H9 (cell line): Measurements from ENCODE around the gene FGF4. TPM values are rescaled to one million over a fixed set of nuclear protein-coding genes. Genes with fewer than 3 reads are reported as not detected.

Experiments used
- DNase-seq: peaks from one replicate; pipeline ENCODE4 v3.0.0-alpha.2; 2017
- H2AFZ ChIP-seq: one replicate; pipeline ENCODE4 v1.6.1; 2013; ENCODE audit warnings: mild to moderate bottlenecking, low read length, control low read depth, moderate library complexity
- H2AK5ac ChIP-seq: 2 replicates; pipeline ENCODE4 v1.6.1; 2013; ENCODE audit warnings: low read length, control low read depth, mixed read lengths; ENCODE audit not compliant: insufficient read length
- H2BK120ac ChIP-seq: one replicate; pipeline ENCODE4 v1.6.1; 2013; ENCODE audit warnings: low read depth, mild to moderate bottlenecking, low read length, control low read depth, inconsistent platforms; ENCODE audit not compliant: poor library complexity, severe bottlenecking
- H2BK12ac ChIP-seq: 2 replicates; pipeline ENCODE4 v1.6.1; 2013; ENCODE audit warnings: low read length, control low read depth, mixed read lengths, low read depth; ENCODE audit not compliant: insufficient read length
- H2BK15ac ChIP-seq: 2 replicates; pipeline ENCODE4 v1.6.1; 2013; ENCODE audit warnings: low read depth, low read length, control low read depth
- H2BK20ac ChIP-seq: one replicate; pipeline ENCODE4 v1.6.1; 2013; ENCODE audit warnings: low read depth, mild to moderate bottlenecking, low read length, control low read depth, inconsistent platforms; ENCODE audit not compliant: poor library complexity, severe bottlenecking
- H2BK5ac ChIP-seq: 2 replicates; pipeline ENCODE4 v1.6.1; 2013; ENCODE audit warnings: low read length, control low read depth, mixed read lengths; ENCODE audit not compliant: insufficient read length
- H3K14ac ChIP-seq: 2 replicates; pipeline ENCODE4 v1.6.1; 2013; ENCODE audit warnings: low read length, control low read depth; ENCODE audit not compliant: insufficient read depth
- H3K18ac ChIP-seq: 2 replicates; pipeline ENCODE4 v1.6.1; 2013; ENCODE audit warnings: low read depth, mild to moderate bottlenecking, mixed read lengths, low read length, control low read depth; ENCODE audit not compliant: insufficient read length
- H3K23ac ChIP-seq: 2 replicates; pipeline ENCODE4 v1.6.1; 2013; ENCODE audit warnings: low read length, control low read depth, mixed read lengths, low read depth; ENCODE audit not compliant: insufficient read length
- H3K23me2 ChIP-seq: 2 replicates; pipeline ENCODE4 v1.6.1; 2013; ENCODE audit warnings: low read depth, mild to moderate bottlenecking, mixed read lengths, low read length, control low read depth; ENCODE audit not compliant: insufficient read length, poor library complexity, severe bottlenecking
- H3K27ac ChIP-seq: 2 replicates; pipeline ENCODE4 v1.5.1; 2013; ENCODE audit warnings: low read length, control low read depth, mixed read lengths, low read depth; ENCODE audit not compliant: insufficient read length
- H3K27me3 ChIP-seq: 2 replicates; pipeline ENCODE4 v1.6.1; 2013; ENCODE audit warnings: low read length, control low read depth, inconsistent platforms; ENCODE audit not compliant: insufficient read depth
- H3K4ac ChIP-seq: 2 replicates; pipeline ENCODE4 v1.6.1; 2013; ENCODE audit warnings: low read depth, mild to moderate bottlenecking, control low read depth, inconsistent platforms, low read length, moderate library complexity
- H3K4me1 ChIP-seq: 2 replicates; pipeline ENCODE4 v1.6.1; 2013; ENCODE audit warnings: low read length, control low read depth, inconsistent platforms; ENCODE audit not compliant: insufficient read depth
- H3K4me2 ChIP-seq: 2 replicates; pipeline ENCODE4 v1.6.1; 2013; ENCODE audit warnings: low read length, control low read depth, mixed read lengths; ENCODE audit not compliant: insufficient read length, insufficient read depth
- H3K56ac ChIP-seq: 2 replicates; pipeline ENCODE4 v1.6.1; 2013; ENCODE audit warnings: low read depth, mild to moderate bottlenecking, mixed read lengths, low read length, control low read depth; ENCODE audit not compliant: insufficient read length
- H3K79me1 ChIP-seq: 2 replicates; pipeline ENCODE4 v1.6.1; 2013; ENCODE audit warnings: low read depth, mild to moderate bottlenecking, moderate library complexity, low read length, control low read depth, inconsistent platforms; ENCODE audit not compliant: insufficient read depth, poor library complexity, severe bottlenecking
- H3K79me2 ChIP-seq: 2 replicates; pipeline ENCODE4 v1.6.1; 2013; ENCODE audit warnings: low read length, control low read depth, inconsistent platforms; ENCODE audit not compliant: insufficient read depth
- H3K9ac ChIP-seq: 2 replicates; pipeline ENCODE4 v1.6.1; 2013; ENCODE audit warnings: low read length, control low read depth, mixed read lengths; ENCODE audit not compliant: insufficient read length; ENCODE audit errors: extremely low read depth
- H3K9me3 ChIP-seq: one replicate; pipeline ENCODE4 v1.6.1; 2013; ENCODE audit warnings: low read depth, low read length, inconsistent platforms; ENCODE audit not compliant: control insufficient read depth
- H3T11ph ChIP-seq: one replicate; pipeline ENCODE4 v1.6.1; 2013; ENCODE audit warnings: mild to moderate bottlenecking, low read length, control low read depth, inconsistent platforms
- H4K20me1 ChIP-seq: one replicate; pipeline ENCODE4 v1.6.1; 2013; ENCODE audit not compliant: control insufficient read depth, insufficient read length, insufficient read depth
- H4K5ac ChIP-seq: 2 replicates; pipeline ENCODE4 v1.6.1; 2013; ENCODE audit warnings: low read depth, mild to moderate bottlenecking, mixed read lengths, low read length, control low read depth; ENCODE audit not compliant: insufficient read length
- H4K8ac ChIP-seq: replicated peaks from 2 replicates; pipeline ENCODE4 v1.6.1; 2013; ENCODE audit warnings: low read length, control low read depth, mixed read lengths, low read depth; ENCODE audit not compliant: insufficient read length
- H4K91ac ChIP-seq: 2 replicates; pipeline ENCODE4 v1.6.1; 2013; ENCODE audit warnings: low read depth, mild to moderate bottlenecking, moderate library complexity, mixed read lengths, low read length, control low read depth; ENCODE audit not compliant: insufficient read length
- H3K27ac Mint-ChIP-seq, 3 experiments: 2 replicates in 2 of 3; 3 replicates in 1 of 3; pipeline ENCODE4 v1.8.0; 2020 to 2021; ENCODE audit warnings: mixed read lengths in 3 of 3, mild to moderate bottlenecking in 1 of 3, moderate library complexity in 1 of 3
- H3K27me3 Mint-ChIP-seq: 2 replicates; pipeline ENCODE4 v1.8.0; 2021; ENCODE audit warnings: low read depth, mild to moderate bottlenecking, moderate library complexity, mixed read lengths
- H3K36me3 Mint-ChIP-seq, 3 experiments: 2 replicates in 2 of 3; 3 replicates in 1 of 3; pipeline ENCODE4 v1.8.0; 2020 to 2021; ENCODE audit warnings: low read depth in 3 of 3, mixed read lengths in 3 of 3; ENCODE audit not compliant: insufficient read depth in 1 of 3
- H3K4me1 Mint-ChIP-seq, 2 experiments: 2 replicates each; pipeline ENCODE4 v1.8.0; 2020; ENCODE audit warnings: mixed read lengths in 2 of 2
- H3K4me3 Mint-ChIP-seq, 2 experiments: 2 replicates in 1 of 2; 3 replicates in 1 of 2; pipeline ENCODE4 v1.8.0; 2020 to 2021; ENCODE audit warnings: mild to moderate bottlenecking in 2 of 2, mixed read lengths in 2 of 2, moderate library complexity in 1 of 2
- H3K9me3 Mint-ChIP-seq, 2 experiments: 2 replicates in 1 of 2; 3 replicates in 1 of 2; pipeline ENCODE4 v1.8.0; 2020; ENCODE audit warnings: mild to moderate bottlenecking in 2 of 2, mixed read lengths in 2 of 2, moderate library complexity in 1 of 2
- WGBS: extraction: QIAGEN DNeasy Blood & Tissue Kit; methylation state at CpG from one replicate; pipeline ENCODE4 v1.1.7; 2013; ENCODE audit warnings: missing lambda C conversion rate, low lambda C conversion rate, mixed read lengths; ENCODE audit not compliant: insufficient read length; ENCODE audit errors: extremely low coverage; 5-methylcytosine and 5-hydroxymethylcytosine counted together
- total RNA-seq: library from RNA; stranded (reverse); gene quantifications from 2 replicates; pipeline ENCODE4 v1.2.1, GENCODE V29; 2021
- TF ChIP-seq, protein P1 (sequence below): fragments of 200-600 bp; sonication (generic); conservative IDR thresholded peaks from 3 replicates; pipeline ENCODE4 v1.8.0; 2021; ENCODE audit warnings: antibody characterized with exemption, mild to moderate bottlenecking

The FGF4 gene
- total RNA-seq, 1 experiment from 2014 or later: 0.68 TPM

DNA sequence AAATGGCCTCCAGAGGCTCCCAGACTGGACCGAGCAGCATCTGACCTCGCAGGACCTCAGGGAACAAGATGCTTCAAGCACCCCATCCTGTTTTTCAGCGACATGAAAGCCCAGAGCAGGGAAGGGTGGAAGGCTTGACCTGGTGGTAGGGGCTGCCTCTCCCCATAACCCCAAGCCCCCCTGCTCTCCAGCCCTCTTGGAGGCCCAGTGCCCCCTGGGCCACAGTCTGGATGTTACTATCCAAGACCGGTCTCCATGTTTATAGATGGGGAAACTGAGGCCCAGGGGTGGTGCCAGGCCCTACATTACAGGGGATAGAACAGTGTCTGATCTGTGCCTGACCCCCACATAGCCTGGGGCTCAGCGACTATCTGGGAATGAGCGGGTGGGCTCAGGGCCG lies 37.1 kb upstream of the FGF4 start:
- Histone ChIP-seq H2BK15ac (no peak overlapping the region), H3T11ph (no peak overlapping the region), H3K56ac (no peak overlapping the region), H3K9me3 (no peaks in the 10 kb centered on the region), H2BK5ac (no peak overlapping the region), H3K4me2 (no peak overlapping the region), H4K20me1 (peaks cover 2% of the 10 kb centered on the region), H3K23me2 (peaks cover 5% of the 10 kb centered on the region), H3K79me1 (no peaks in the 10 kb centered on the region), H3K14ac (no peak overlapping the region), H2BK120ac (no peak overlapping the region), H4K8ac (no peak overlapping the region), H3K79me2 (no peaks in the 10 kb centered on the region), H2AFZ (no peak overlapping the region), H3K27me3 (peaks cover 23% of the 10 kb centered on the region), H4K91ac (no peak overlapping the region), H2AK5ac (no peak overlapping the region), H4K5ac (no peak overlapping the region), H3K9ac (no peak overlapping the region), H2BK20ac (no peak overlapping the region), H3K27ac (no peak overlapping the region), H3K4me1 (no peaks in the 10 kb centered on the region), H3K23ac (no peak overlapping the region), H2BK12ac (no peak overlapping the region), H3K4ac (no peak overlapping the region), H3K18ac (no peak overlapping the region)
- TF ChIP-seq, protein P1, sequence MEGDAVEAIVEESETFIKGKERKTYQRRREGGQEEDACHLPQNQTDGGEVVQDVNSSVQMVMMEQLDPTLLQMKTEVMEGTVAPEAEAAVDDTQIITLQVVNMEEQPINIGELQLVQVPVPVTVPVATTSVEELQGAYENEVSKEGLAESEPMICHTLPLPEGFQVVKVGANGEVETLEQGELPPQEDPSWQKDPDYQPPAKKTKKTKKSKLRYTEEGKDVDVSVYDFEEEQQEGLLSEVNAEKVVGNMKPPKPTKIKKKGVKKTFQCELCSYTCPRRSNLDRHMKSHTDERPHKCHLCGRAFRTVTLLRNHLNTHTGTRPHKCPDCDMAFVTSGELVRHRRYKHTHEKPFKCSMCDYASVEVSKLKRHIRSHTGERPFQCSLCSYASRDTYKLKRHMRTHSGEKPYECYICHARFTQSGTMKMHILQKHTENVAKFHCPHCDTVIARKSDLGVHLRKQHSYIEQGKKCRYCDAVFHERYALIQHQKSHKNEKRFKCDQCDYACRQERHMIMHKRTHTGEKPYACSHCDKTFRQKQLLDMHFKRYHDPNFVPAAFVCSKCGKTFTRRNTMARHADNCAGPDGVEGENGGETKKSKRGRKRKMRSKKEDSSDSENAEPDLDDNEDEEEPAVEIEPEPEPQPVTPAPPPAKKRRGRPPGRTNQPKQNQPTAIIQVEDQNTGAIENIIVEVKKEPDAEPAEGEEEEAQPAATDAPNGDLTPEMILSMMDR: no peak
- DNase-seq: no peak
- H3K4me3 Mint-ChIP-seq: no peak overlapping the region
- no peaks in the 10 kb centered on the region; a peak in 2 of 7 replicates for H3K36me3 Mint-ChIP-seq
- no peak overlapping the region for H3K27ac Mint-ChIP-seq
- H3K9me3 Mint-ChIP-seq: peaks cover 0 to 6% of the 10 kb centered on the region in 2 experiments; a peak in 2 of 5 replicates
- no CpG with 5 or more reads among the region's 7 CpGs for WGBS
- peaks cover 9 to 15% of the 10 kb centered on the region in 2 experiments for H3K4me1 Mint-ChIP-seq
- H3K27me3 Mint-ChIP-seq: peaks cover 73% of the 10 kb centered on the region
